ENCODE measurements around the gene GLIS2. TPM values are rescaled to one million over a fixed set of nuclear protein-coding genes. Genes with fewer than 3 reads are reported as not detected.

The GLIS2 gene
- total RNA-seq, 1 experiment from 2014 or later = 23.0 TPM

DNA sequence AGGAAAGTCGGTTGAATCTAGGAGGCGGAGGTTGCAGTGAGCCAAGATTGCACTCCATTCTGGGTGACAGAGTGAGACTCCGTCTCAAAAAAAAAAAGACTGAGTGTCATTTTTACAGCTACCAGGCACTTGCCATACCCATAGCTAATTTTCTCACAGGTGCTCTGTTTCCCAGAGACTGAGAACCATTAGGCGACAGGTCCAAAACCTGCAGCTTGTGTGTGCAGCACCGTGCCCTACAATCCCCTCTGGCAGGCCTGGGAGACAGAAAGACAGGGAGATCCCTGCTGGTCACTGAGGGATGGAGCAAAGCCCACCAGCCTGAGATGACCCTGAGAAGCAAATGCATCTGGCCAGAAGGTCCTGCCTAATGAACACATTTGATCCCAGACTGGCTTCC, 45.8 kb upstream of the GLIS2 start (continued):
- TF ChIP-seq, protein P1, sequence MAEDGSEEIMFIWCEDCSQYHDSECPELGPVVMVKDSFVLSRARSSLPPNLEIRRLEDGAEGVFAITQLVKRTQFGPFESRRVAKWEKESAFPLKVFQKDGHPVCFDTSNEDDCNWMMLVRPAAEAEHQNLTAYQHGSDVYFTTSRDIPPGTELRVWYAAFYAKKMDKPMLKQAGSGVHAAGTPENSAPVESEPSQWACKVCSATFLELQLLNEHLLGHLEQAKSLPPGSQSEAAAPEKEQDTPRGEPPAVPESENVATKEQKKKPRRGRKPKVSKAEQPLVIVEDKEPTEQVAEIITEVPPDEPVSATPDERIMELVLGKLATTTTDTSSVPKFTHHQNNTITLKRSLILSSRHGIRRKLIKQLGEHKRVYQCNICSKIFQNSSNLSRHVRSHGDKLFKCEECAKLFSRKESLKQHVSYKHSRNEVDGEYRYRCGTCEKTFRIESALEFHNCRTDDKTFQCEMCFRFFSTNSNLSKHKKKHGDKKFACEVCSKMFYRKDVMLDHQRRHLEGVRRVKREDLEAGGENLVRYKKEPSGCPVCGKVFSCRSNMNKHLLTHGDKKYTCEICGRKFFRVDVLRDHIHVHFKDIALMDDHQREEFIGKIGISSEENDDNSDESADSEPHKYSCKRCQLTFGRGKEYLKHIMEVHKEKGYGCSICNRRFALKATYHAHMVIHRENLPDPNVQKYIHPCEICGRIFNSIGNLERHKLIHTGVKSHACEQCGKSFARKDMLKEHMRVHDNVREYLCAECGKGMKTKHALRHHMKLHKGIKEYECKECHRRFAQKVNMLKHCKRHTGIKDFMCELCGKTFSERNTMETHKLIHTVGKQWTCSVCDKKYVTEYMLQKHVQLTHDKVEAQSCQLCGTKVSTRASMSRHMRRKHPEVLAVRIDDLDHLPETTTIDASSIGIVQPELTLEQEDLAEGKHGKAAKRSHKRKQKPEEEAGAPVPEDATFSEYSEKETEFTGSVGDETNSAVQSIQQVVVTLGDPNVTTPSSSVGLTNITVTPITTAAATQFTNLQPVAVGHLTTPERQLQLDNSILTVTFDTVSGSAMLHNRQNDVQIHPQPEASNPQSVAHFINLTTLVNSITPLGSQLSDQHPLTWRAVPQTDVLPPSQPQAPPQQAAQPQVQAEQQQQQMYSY (CRISPR knock-in tag; IDR thresholded peaks at IDR 0.05) = no peak
- no peak for TF ChIP-seq NFE2L1 (CRISPR knock-in tag; IDR thresholded peaks at IDR 0.05)
- no peak for TF ChIP-seq EMX1 (CRISPR knock-in tag; IDR thresholded peaks at IDR 0.05)
- no peak for TF ChIP-seq NFATC4 (CRISPR knock-in tag; IDR thresholded peaks at IDR 0.05)
- no peak for TF ChIP-seq ZNF396 (CRISPR knock-in tag; IDR thresholded peaks at IDR 0.05; ENCODE audit: borderline replicate concordance)
- TF ChIP-seq ZNF263 (CRISPR knock-in tag; IDR thresholded peaks at IDR 0.05; ENCODE audit: low read depth) = no peak
- TF ChIP-seq, protein P2, sequence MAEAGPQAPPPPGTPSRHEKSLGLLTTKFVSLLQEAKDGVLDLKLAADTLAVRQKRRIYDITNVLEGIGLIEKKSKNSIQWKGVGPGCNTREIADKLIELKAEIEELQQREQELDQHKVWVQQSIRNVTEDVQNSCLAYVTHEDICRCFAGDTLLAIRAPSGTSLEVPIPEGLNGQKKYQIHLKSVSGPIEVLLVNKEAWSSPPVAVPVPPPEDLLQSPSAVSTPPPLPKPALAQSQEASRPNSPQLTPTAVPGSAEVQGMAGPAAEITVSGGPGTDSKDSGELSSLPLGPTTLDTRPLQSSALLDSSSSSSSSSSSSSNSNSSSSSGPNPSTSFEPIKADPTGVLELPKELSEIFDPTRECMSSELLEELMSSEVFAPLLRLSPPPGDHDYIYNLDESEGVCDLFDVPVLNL (CRISPR knock-in tag; IDR thresholded peaks at IDR 0.05; ENCODE audit: borderline replicate concordance, low read depth) = no peak
- TF ChIP-seq ZNF219 (CRISPR knock-in tag; IDR thresholded peaks at IDR 0.05; ENCODE audit: borderline replicate concordance) = no peak
- TF ChIP-seq, protein P3, sequence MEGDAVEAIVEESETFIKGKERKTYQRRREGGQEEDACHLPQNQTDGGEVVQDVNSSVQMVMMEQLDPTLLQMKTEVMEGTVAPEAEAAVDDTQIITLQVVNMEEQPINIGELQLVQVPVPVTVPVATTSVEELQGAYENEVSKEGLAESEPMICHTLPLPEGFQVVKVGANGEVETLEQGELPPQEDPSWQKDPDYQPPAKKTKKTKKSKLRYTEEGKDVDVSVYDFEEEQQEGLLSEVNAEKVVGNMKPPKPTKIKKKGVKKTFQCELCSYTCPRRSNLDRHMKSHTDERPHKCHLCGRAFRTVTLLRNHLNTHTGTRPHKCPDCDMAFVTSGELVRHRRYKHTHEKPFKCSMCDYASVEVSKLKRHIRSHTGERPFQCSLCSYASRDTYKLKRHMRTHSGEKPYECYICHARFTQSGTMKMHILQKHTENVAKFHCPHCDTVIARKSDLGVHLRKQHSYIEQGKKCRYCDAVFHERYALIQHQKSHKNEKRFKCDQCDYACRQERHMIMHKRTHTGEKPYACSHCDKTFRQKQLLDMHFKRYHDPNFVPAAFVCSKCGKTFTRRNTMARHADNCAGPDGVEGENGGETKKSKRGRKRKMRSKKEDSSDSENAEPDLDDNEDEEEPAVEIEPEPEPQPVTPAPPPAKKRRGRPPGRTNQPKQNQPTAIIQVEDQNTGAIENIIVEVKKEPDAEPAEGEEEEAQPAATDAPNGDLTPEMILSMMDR (IDR thresholded peaks at IDR 0.05) = no peak
- no peak for TF ChIP-seq PRRX2 (CRISPR knock-in tag; IDR thresholded peaks at IDR 0.05)
- TF ChIP-seq, protein P4, sequence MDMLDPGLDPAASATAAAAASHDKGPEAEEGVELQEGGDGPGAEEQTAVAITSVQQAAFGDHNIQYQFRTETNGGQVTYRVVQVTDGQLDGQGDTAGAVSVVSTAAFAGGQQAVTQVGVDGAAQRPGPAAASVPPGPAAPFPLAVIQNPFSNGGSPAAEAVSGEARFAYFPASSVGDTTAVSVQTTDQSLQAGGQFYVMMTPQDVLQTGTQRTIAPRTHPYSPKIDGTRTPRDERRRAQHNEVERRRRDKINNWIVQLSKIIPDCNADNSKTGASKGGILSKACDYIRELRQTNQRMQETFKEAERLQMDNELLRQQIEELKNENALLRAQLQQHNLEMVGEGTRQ (CRISPR knock-in tag; IDR thresholded peaks at IDR 0.05) = no peak
- TF ChIP-seq ZNF416 (CRISPR knock-in tag; IDR thresholded peaks at IDR 0.05) = no peak
- TF ChIP-seq GABPB1 (CRISPR knock-in tag; IDR thresholded peaks at IDR 0.05) = no peak
- TF ChIP-seq, protein P5, sequence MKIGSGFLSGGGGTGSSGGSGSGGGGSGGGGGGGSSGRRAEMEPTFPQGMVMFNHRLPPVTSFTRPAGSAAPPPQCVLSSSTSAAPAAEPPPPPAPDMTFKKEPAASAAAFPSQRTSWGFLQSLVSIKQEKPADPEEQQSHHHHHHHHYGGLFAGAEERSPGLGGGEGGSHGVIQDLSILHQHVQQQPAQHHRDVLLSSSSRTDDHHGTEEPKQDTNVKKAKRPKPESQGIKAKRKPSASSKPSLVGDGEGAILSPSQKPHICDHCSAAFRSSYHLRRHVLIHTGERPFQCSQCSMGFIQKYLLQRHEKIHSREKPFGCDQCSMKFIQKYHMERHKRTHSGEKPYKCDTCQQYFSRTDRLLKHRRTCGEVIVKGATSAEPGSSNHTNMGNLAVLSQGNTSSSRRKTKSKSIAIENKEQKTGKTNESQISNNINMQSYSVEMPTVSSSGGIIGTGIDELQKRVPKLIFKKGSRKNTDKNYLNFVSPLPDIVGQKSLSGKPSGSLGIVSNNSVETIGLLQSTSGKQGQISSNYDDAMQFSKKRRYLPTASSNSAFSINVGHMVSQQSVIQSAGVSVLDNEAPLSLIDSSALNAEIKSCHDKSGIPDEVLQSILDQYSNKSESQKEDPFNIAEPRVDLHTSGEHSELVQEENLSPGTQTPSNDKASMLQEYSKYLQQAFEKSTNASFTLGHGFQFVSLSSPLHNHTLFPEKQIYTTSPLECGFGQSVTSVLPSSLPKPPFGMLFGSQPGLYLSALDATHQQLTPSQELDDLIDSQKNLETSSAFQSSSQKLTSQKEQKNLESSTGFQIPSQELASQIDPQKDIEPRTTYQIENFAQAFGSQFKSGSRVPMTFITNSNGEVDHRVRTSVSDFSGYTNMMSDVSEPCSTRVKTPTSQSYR (CRISPR knock-in tag; IDR thresholded peaks at IDR 0.05) = no peak
- TF ChIP-seq TEAD1 (CRISPR knock-in tag; IDR thresholded peaks at IDR 0.05) = no peak

DNA sequence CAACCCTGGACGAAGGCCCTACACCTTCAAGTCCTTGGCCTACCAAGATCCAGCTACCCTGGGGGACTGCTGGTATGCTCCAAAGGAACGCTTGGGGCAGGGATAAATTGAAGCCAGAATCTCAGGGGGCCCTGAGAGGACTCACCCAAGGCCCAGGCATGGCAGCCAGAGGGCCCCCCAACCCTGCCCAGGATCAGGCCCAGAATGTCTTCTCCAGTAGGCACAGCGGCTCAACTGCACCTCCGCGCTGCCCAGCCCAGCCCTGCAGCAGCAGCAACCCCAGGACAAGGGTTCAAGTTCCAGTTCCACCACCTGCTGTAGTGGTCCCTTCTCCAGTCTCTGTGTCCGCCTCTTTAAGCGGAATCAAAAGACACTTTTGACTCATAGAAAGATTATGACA, 45.3 kb upstream of the GLIS2 start:
- Mint-ChIP-seq H3K27me3 (ENCODE audit: low read depth) (no peaks in the 10 kb centered on the region), H3K4me3 (peak overlapping the region; percentile 69), H3K4me1 (peaks cover 20% of the 10 kb centered on the region), H3K27ac (peak overlapping the region; percentile 70), H3K9me3 (no peaks in the 10 kb centered on the region), H3K36me3 (peaks cover 4% of the 10 kb centered on the region)
- no peak for DNase-seq (ENCODE audit: low spot score)
- CTCF ChIA-PET = interaction anchor here (0.6 to 5.4 kb wide), 7 partner anchors 8 to 308 kb away, joined by 3 to 70 read pairs (median 13); partner anchors contain the start of gene GLIS2
- ATAC-seq = no peak
- POLR2A ChIA-PET = interaction anchor here (0.6 to 2.2 kb wide), 3 partner anchors 17 to 32 kb away, joined by 6 to 14 read pairs (median 12); no protein-coding TSS in a partner anchor
- no peak for TF ChIP-seq IRF2 (CRISPR knock-in tag; IDR thresholded peaks at IDR 0.05; ENCODE audit: borderline replicate concordance, low read depth)
- TF ChIP-seq FOXJ3 (CRISPR knock-in tag; IDR thresholded peaks at IDR 0.05; ENCODE audit: borderline replicate concordance) = no peak
- no peak for TF ChIP-seq ZNF671 (CRISPR knock-in tag; IDR thresholded peaks at IDR 0.05)
- TF ChIP-seq MYBL2 (CRISPR knock-in tag; IDR thresholded peaks at IDR 0.05) = no peak
- TF ChIP-seq ESRRA (CRISPR knock-in tag; IDR thresholded peaks at IDR 0.05; ENCODE audit: borderline replicate concordance) = no peak
- TF ChIP-seq, protein P6, sequence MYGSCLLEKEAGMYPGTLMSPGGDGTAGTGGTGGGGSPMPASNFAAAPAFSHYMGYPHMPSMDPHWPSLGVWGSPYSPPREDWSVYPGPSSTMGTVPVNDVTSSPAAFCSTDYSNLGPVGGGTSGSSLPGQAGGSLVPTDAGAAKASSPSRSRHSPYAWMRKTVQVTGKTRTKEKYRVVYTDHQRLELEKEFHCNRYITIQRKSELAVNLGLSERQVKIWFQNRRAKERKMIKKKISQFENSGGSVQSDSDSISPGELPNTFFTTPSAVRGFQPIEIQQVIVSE (CRISPR knock-in tag; IDR thresholded peaks at IDR 0.05; ENCODE audit: borderline replicate concordance) = no peak
- TF ChIP-seq, protein P7, sequence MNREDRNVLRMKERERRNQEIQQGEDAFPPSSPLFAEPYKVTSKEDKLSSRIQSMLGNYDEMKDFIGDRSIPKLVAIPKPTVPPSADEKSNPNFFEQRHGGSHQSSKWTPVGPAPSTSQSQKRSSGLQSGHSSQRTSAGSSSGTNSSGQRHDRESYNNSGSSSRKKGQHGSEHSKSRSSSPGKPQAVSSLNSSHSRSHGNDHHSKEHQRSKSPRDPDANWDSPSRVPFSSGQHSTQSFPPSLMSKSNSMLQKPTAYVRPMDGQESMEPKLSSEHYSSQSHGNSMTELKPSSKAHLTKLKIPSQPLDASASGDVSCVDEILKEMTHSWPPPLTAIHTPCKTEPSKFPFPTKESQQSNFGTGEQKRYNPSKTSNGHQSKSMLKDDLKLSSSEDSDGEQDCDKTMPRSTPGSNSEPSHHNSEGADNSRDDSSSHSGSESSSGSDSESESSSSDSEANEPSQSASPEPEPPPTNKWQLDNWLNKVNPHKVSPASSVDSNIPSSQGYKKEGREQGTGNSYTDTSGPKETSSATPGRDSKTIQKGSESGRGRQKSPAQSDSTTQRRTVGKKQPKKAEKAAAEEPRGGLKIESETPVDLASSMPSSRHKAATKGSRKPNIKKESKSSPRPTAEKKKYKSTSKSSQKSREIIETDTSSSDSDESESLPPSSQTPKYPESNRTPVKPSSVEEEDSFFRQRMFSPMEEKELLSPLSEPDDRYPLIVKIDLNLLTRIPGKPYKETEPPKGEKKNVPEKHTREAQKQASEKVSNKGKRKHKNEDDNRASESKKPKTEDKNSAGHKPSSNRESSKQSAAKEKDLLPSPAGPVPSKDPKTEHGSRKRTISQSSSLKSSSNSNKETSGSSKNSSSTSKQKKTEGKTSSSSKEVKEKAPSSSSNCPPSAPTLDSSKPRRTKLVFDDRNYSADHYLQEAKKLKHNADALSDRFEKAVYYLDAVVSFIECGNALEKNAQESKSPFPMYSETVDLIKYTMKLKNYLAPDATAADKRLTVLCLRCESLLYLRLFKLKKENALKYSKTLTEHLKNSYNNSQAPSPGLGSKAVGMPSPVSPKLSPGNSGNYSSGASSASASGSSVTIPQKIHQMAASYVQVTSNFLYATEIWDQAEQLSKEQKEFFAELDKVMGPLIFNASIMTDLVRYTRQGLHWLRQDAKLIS (CRISPR knock-in tag; IDR thresholded peaks at IDR 0.05; ENCODE audit: borderline replicate concordance) = no peak
- TF ChIP-seq TCF7 (CRISPR knock-in tag; IDR thresholded peaks at IDR 0.05; ENCODE audit: low read depth) = no peak
